ENCODE results near the gene ENTHD1. TPM values are rescaled to one million over a fixed set of nuclear protein-coding genes. Genes with fewer than 3 reads are reported as not detected.

Gene ENTHD1
- total RNA-seq, 4 donors from 2014 or later = not detected

GRCh38 chr22:39714321-39714720, 179.2 kb downstream of the ENTHD1 start:
- DNase-seq (ENCODE audit: low spot score in 2 of 2) = no peak
- intact Hi-C loops (cut with DNase I; ENCODE audit: low total_unique reads) = no loop called here
- no peak overlapping the region for H3K4me3 ChIP-seq (ENCODE audit: low read depth, poor library complexity, severe bottlenecking)
- TF ChIP-seq CTCF (IDR thresholded peaks at IDR 0.05) (no peak), POLR2A (IDR thresholded peaks at IDR 0.05) (no peak)
- WGBS, 2 donors = 89 to 94% methylated on average over 8 of the region's 8 CpGs

GRCh38 chr22:39713799-39714290, 179.7 kb downstream of the ENTHD1 start:
- no peak for TF ChIP-seq POLR2A (IDR thresholded peaks at IDR 0.05)
- TF ChIP-seq CTCF (IDR thresholded peaks at IDR 0.05) = no peak

GRCh38 chr22:39712751-39713525, 180.6 kb downstream of the ENTHD1 start:
- intact Hi-C loops (cut with DNase I; ENCODE audit: low total_unique reads) = no loop called here
- H3K4me3 ChIP-seq (ENCODE audit: low read depth, poor library complexity, severe bottlenecking) = no peak overlapping the region
- no peak for DNase-seq (ENCODE audit: low spot score in 2 of 2)
- TF ChIP-seq POLR2A (IDR thresholded peaks at IDR 0.05) (no peak), CTCF (IDR thresholded peaks at IDR 0.05) (no peak)
- WGBS, 2 donors = 62 to 64% methylated on average over 18 of the region's 18 CpGs

More at GRCh38 chr22:39713799-39714290, 179.7 kb downstream of the ENTHD1 start:
- 80 to 86% methylated on average over 10 of the region's 10 CpGs for WGBS, 2 donors
- intact Hi-C loops (cut with DNase I; ENCODE audit: low total_unique reads) = no loop called here
- no peak for DNase-seq (ENCODE audit: low spot score in 2 of 2)
- H3K4me3 ChIP-seq (ENCODE audit: low read depth, poor library complexity, severe bottlenecking) = no peak overlapping the region

- intact Hi-C loops (cut with DNase I; ENCODE audit: low total_unique reads) = no loop called here
- H3K4me3 ChIP-seq (ENCODE audit: low read depth, poor library complexity, severe bottlenecking) = no peak overlapping the region
- TF ChIP-seq POLR2A (IDR thresholded peaks at IDR 0.05) = no peak
- no peak for TF ChIP-seq CTCF (IDR thresholded peaks at IDR 0.05)
- no peak for DNase-seq (ENCODE audit: low spot score in 2 of 2)
- WGBS, 2 donors = 89 to 90% methylated on average over 1 of the region's 1 CpG
Measured at GRCh38 chr22:39712081-39712480, 181.5 kb downstream of the ENTHD1 start.

- no peak overlapping the region for H3K4me3 ChIP-seq (ENCODE audit: low read depth, poor library complexity, severe bottlenecking)
- DNase-seq (ENCODE audit: low spot score in 2 of 2) = no peak
- 75 to 78% methylated on average over 15 of the region's 15 CpGs for WGBS, 2 donors
- intact Hi-C loops (cut with DNase I; ENCODE audit: low total_unique reads) = no loop called here
- TF ChIP-seq CTCF (IDR thresholded peaks at IDR 0.05) (no peak), POLR2A (IDR thresholded peaks at IDR 0.05) (no peak)
Measured at GRCh38 chr22:39710380-39711150, 183.0 kb downstream of the ENTHD1 start.
